H9 (cell line): ENCODE data around the gene PAQR5. TPM values are rescaled to one million over a fixed set of nuclear protein-coding genes. Genes with fewer than 3 reads are reported as not detected.

Source experiments
- DNase-seq: peaks from one replicate; pipeline ENCODE4 v3.0.0-alpha.2; 2017
- H2AFZ ChIP-seq: one replicate; pipeline ENCODE4 v1.6.1; 2013; ENCODE audit warnings: mild to moderate bottlenecking, low read length, control low read depth, moderate library complexity
- H2AK5ac ChIP-seq: 2 replicates; pipeline ENCODE4 v1.6.1; 2013; ENCODE audit warnings: low read length, control low read depth, mixed read lengths; ENCODE audit not compliant: insufficient read length
- H2BK120ac ChIP-seq: one replicate; pipeline ENCODE4 v1.6.1; 2013; ENCODE audit warnings: low read depth, mild to moderate bottlenecking, low read length, control low read depth, inconsistent platforms; ENCODE audit not compliant: poor library complexity, severe bottlenecking
- H2BK12ac ChIP-seq: 2 replicates; pipeline ENCODE4 v1.6.1; 2013; ENCODE audit warnings: low read length, control low read depth, mixed read lengths, low read depth; ENCODE audit not compliant: insufficient read length
- H2BK15ac ChIP-seq: 2 replicates; pipeline ENCODE4 v1.6.1; 2013; ENCODE audit warnings: low read depth, low read length, control low read depth
- H2BK20ac ChIP-seq: one replicate; pipeline ENCODE4 v1.6.1; 2013; ENCODE audit warnings: low read depth, mild to moderate bottlenecking, low read length, control low read depth, inconsistent platforms; ENCODE audit not compliant: poor library complexity, severe bottlenecking
- H2BK5ac ChIP-seq: 2 replicates; pipeline ENCODE4 v1.6.1; 2013; ENCODE audit warnings: low read length, control low read depth, mixed read lengths; ENCODE audit not compliant: insufficient read length
- H3K14ac ChIP-seq: 2 replicates; pipeline ENCODE4 v1.6.1; 2013; ENCODE audit warnings: low read length, control low read depth; ENCODE audit not compliant: insufficient read depth
- H3K18ac ChIP-seq: 2 replicates; pipeline ENCODE4 v1.6.1; 2013; ENCODE audit warnings: low read depth, mild to moderate bottlenecking, mixed read lengths, low read length, control low read depth; ENCODE audit not compliant: insufficient read length
- H3K23ac ChIP-seq: 2 replicates; pipeline ENCODE4 v1.6.1; 2013; ENCODE audit warnings: low read length, control low read depth, mixed read lengths, low read depth; ENCODE audit not compliant: insufficient read length
- H3K23me2 ChIP-seq: 2 replicates; pipeline ENCODE4 v1.6.1; 2013; ENCODE audit warnings: low read depth, mild to moderate bottlenecking, mixed read lengths, low read length, control low read depth; ENCODE audit not compliant: insufficient read length, poor library complexity, severe bottlenecking
- H3K27ac ChIP-seq: 2 replicates; pipeline ENCODE4 v1.5.1; 2013; ENCODE audit warnings: low read length, control low read depth, mixed read lengths, low read depth; ENCODE audit not compliant: insufficient read length
- H3K27me3 ChIP-seq: 2 replicates; pipeline ENCODE4 v1.6.1; 2013; ENCODE audit warnings: low read length, control low read depth, inconsistent platforms; ENCODE audit not compliant: insufficient read depth
- H3K4ac ChIP-seq: 2 replicates; pipeline ENCODE4 v1.6.1; 2013; ENCODE audit warnings: low read depth, mild to moderate bottlenecking, control low read depth, inconsistent platforms, low read length, moderate library complexity
- H3K4me1 ChIP-seq: 2 replicates; pipeline ENCODE4 v1.6.1; 2013; ENCODE audit warnings: low read length, control low read depth, inconsistent platforms; ENCODE audit not compliant: insufficient read depth
- H3K4me2 ChIP-seq: 2 replicates; pipeline ENCODE4 v1.6.1; 2013; ENCODE audit warnings: low read length, control low read depth, mixed read lengths; ENCODE audit not compliant: insufficient read length, insufficient read depth
- H3K56ac ChIP-seq: 2 replicates; pipeline ENCODE4 v1.6.1; 2013; ENCODE audit warnings: low read depth, mild to moderate bottlenecking, mixed read lengths, low read length, control low read depth; ENCODE audit not compliant: insufficient read length
- H3K79me1 ChIP-seq: 2 replicates; pipeline ENCODE4 v1.6.1; 2013; ENCODE audit warnings: low read depth, mild to moderate bottlenecking, moderate library complexity, low read length, control low read depth, inconsistent platforms; ENCODE audit not compliant: insufficient read depth, poor library complexity, severe bottlenecking
- H3K79me2 ChIP-seq: 2 replicates; pipeline ENCODE4 v1.6.1; 2013; ENCODE audit warnings: low read length, control low read depth, inconsistent platforms; ENCODE audit not compliant: insufficient read depth
- H3K9ac ChIP-seq: 2 replicates; pipeline ENCODE4 v1.6.1; 2013; ENCODE audit warnings: low read length, control low read depth, mixed read lengths; ENCODE audit not compliant: insufficient read length; ENCODE audit errors: extremely low read depth
- H3K9me3 ChIP-seq: one replicate; pipeline ENCODE4 v1.6.1; 2013; ENCODE audit warnings: low read depth, low read length, inconsistent platforms; ENCODE audit not compliant: control insufficient read depth
- H3T11ph ChIP-seq: one replicate; pipeline ENCODE4 v1.6.1; 2013; ENCODE audit warnings: mild to moderate bottlenecking, low read length, control low read depth, inconsistent platforms
- H4K20me1 ChIP-seq: one replicate; pipeline ENCODE4 v1.6.1; 2013; ENCODE audit not compliant: control insufficient read depth, insufficient read length, insufficient read depth
- H4K5ac ChIP-seq: 2 replicates; pipeline ENCODE4 v1.6.1; 2013; ENCODE audit warnings: low read depth, mild to moderate bottlenecking, mixed read lengths, low read length, control low read depth; ENCODE audit not compliant: insufficient read length
- H4K8ac ChIP-seq: replicated peaks from 2 replicates; pipeline ENCODE4 v1.6.1; 2013; ENCODE audit warnings: low read length, control low read depth, mixed read lengths, low read depth; ENCODE audit not compliant: insufficient read length
- H4K91ac ChIP-seq: 2 replicates; pipeline ENCODE4 v1.6.1; 2013; ENCODE audit warnings: low read depth, mild to moderate bottlenecking, moderate library complexity, mixed read lengths, low read length, control low read depth; ENCODE audit not compliant: insufficient read length
- H3K27ac Mint-ChIP-seq, 3 experiments: 2 replicates in 2 of 3; 3 replicates in 1 of 3; pipeline ENCODE4 v1.8.0; 2020 to 2021; ENCODE audit warnings: mixed read lengths in 3 of 3, mild to moderate bottlenecking in 1 of 3, moderate library complexity in 1 of 3
- H3K27me3 Mint-ChIP-seq: 2 replicates; pipeline ENCODE4 v1.8.0; 2021; ENCODE audit warnings: low read depth, mild to moderate bottlenecking, moderate library complexity, mixed read lengths
- H3K36me3 Mint-ChIP-seq, 3 experiments: 2 replicates in 2 of 3; 3 replicates in 1 of 3; pipeline ENCODE4 v1.8.0; 2020 to 2021; ENCODE audit warnings: low read depth in 3 of 3, mixed read lengths in 3 of 3; ENCODE audit not compliant: insufficient read depth in 1 of 3
- H3K4me1 Mint-ChIP-seq, 2 experiments: 2 replicates each; pipeline ENCODE4 v1.8.0; 2020; ENCODE audit warnings: mixed read lengths in 2 of 2
- H3K4me3 Mint-ChIP-seq, 2 experiments: 2 replicates in 1 of 2; 3 replicates in 1 of 2; pipeline ENCODE4 v1.8.0; 2020 to 2021; ENCODE audit warnings: mild to moderate bottlenecking in 2 of 2, mixed read lengths in 2 of 2, moderate library complexity in 1 of 2
- H3K9me3 Mint-ChIP-seq, 2 experiments: 2 replicates in 1 of 2; 3 replicates in 1 of 2; pipeline ENCODE4 v1.8.0; 2020; ENCODE audit warnings: mild to moderate bottlenecking in 2 of 2, mixed read lengths in 2 of 2, moderate library complexity in 1 of 2
- WGBS: extraction: QIAGEN DNeasy Blood & Tissue Kit; methylation state at CpG from one replicate; pipeline ENCODE4 v1.1.7; 2013; ENCODE audit warnings: missing lambda C conversion rate, low lambda C conversion rate, mixed read lengths; ENCODE audit not compliant: insufficient read length; ENCODE audit errors: extremely low coverage; 5-methylcytosine and 5-hydroxymethylcytosine counted together
- total RNA-seq: library from RNA; stranded (reverse); gene quantifications from 2 replicates; pipeline ENCODE4 v1.2.1, GENCODE V29; 2021
- TF ChIP-seq, protein P1 (sequence below): fragments of 200-600 bp; sonication (generic); conservative IDR thresholded peaks from 3 replicates; pipeline ENCODE4 v1.8.0; 2021; ENCODE audit warnings: antibody characterized with exemption, mild to moderate bottlenecking

PAQR5 gene
- total RNA-seq, 1 experiment from 2014 or later = 1.6 TPM

DNA sequence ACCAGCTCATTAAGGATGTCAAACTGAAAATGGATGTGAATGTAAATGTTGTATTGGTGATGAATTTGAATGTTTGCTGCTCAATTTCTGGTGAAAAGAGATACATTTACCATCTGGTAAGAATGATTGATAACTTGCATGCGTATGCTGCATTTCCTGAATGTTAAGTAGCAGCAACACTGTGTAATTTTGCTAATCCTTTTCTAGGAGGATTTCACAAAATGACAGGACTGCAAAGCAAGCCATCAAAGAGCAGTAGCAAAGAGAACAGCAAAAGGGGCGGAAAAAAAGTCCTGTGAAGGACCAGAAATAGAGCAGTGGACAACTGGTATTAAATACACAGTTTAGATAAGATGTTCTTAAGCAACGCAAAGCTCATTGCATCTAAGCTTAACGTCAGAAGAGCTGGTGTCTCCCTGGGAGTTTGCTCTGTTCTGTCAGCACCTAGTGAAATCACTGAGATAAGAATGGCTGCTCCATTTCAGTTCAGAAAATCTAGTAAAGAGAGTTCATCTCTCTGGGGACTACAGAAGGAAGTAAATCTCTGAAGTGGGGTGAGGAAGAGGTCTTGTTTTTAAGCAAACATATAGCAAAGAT, 23.5 kb upstream of the PAQR5 start:
- no peak overlapping the region for H3T11ph ChIP-seq
- no peak overlapping the region for H4K91ac ChIP-seq
- no peak overlapping the region for H4K8ac ChIP-seq
- H2AK5ac ChIP-seq = no peak overlapping the region
- no peaks in the 10 kb centered on the region; a peak in 1 of 5 replicates for H3K9me3 Mint-ChIP-seq
- no peak for DNase-seq
- H2BK5ac ChIP-seq = no peak overlapping the region
- no peak overlapping the region for H2BK20ac ChIP-seq
- H3K4me3 Mint-ChIP-seq = no peak overlapping the region
- no peak overlapping the region for H4K5ac ChIP-seq
- H3K27ac ChIP-seq = no peak overlapping the region
- no peak overlapping the region for H2BK12ac ChIP-seq
- TF ChIP-seq, protein P1, sequence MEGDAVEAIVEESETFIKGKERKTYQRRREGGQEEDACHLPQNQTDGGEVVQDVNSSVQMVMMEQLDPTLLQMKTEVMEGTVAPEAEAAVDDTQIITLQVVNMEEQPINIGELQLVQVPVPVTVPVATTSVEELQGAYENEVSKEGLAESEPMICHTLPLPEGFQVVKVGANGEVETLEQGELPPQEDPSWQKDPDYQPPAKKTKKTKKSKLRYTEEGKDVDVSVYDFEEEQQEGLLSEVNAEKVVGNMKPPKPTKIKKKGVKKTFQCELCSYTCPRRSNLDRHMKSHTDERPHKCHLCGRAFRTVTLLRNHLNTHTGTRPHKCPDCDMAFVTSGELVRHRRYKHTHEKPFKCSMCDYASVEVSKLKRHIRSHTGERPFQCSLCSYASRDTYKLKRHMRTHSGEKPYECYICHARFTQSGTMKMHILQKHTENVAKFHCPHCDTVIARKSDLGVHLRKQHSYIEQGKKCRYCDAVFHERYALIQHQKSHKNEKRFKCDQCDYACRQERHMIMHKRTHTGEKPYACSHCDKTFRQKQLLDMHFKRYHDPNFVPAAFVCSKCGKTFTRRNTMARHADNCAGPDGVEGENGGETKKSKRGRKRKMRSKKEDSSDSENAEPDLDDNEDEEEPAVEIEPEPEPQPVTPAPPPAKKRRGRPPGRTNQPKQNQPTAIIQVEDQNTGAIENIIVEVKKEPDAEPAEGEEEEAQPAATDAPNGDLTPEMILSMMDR = no peak
- no peaks in the 10 kb centered on the region for H3K9me3 ChIP-seq
- H3K79me1 ChIP-seq = no peaks in the 10 kb centered on the region
- H2BK15ac ChIP-seq = no peak overlapping the region
- H3K36me3 Mint-ChIP-seq = peaks cover 0 to 3% (median 0%) of the 10 kb centered on the region in 3 experiments; a peak in 1 of 7 replicates
- no peak overlapping the region for H3K14ac ChIP-seq
- H2AFZ ChIP-seq = no peak overlapping the region
- H3K79me2 ChIP-seq = no peaks in the 10 kb centered on the region
- peaks cover 33 to 37% of the 10 kb centered on the region in 2 experiments for H3K4me1 Mint-ChIP-seq
- H3K23ac ChIP-seq = no peak overlapping the region
- no peaks in the 10 kb centered on the region for H4K20me1 ChIP-seq
- H3K4me2 ChIP-seq = no peak overlapping the region
- H3K27ac Mint-ChIP-seq = peak overlapping the region in 1 of 3 experiments; percentile 62; a peak in 1 of 7 replicates
- no peak overlapping the region for H3K18ac ChIP-seq
- H3K56ac ChIP-seq = no peak overlapping the region
- H3K4ac ChIP-seq = no peak overlapping the region
- WGBS = no CpG with 5 or more reads among the region's 4 CpGs
- no peaks in the 10 kb centered on the region; the same call in none of the 2 replicates for H3K27me3 Mint-ChIP-seq
- H3K9ac ChIP-seq = no peak overlapping the region
- H3K4me1 ChIP-seq = peaks cover 4% of the 10 kb centered on the region
- no peak overlapping the region for H2BK120ac ChIP-seq
- no peaks in the 10 kb centered on the region for H3K23me2 ChIP-seq
- no peaks in the 10 kb centered on the region; the same call in 1 of the 2 replicates for H3K27me3 ChIP-seq
